HG03432 (cell line): Measurements from ENCODE around the gene C1QL2.

Source experiments
- ATAC-seq: cut with Tn5 transposase; IDR thresholded peaks from one replicate; pipeline ENCODE4 v1.9.1; 2021; ENCODE audit warnings: mild to moderate bottlenecking, moderate library complexity; ENCODE audit not compliant: unreplicated experiment

C1QL2 gene

GRCh38 chr2:119158563-119159347 lies at the start of gene C1QL2:
Gene C1QL2, minus strand, starts transcription at chr2:119158751. Its CDS starts 482 bp downstream, at chr2:119158269.
- no peak for ATAC-seq

- ATAC-seq: no peak
Measured at GRCh38 chr2:119207447-119207846, 48.9 kb upstream of the C1QL2 start.

- ATAC-seq: no peak
Measured at GRCh38 chr2:119206201-119206600, 47.6 kb upstream of the C1QL2 start.

GRCh38 chr2:119205001-119205706 lies 46.6 kb upstream of the C1QL2 start:
- no peak for ATAC-seq

- ATAC-seq: no peak
Measured at GRCh38 chr2:119204525-119204924, 46.0 kb upstream of the C1QL2 start.

GRCh38 chr2:119202610-119203310 lies 44.2 kb upstream of the C1QL2 start:
- ATAC-seq: no peak

GRCh38 chr2:119201815-119202214 lies 43.3 kb upstream of the C1QL2 start:
- ATAC-seq: no peak

GRCh38 chr2:119198240-119198840 lies 39.8 kb upstream of the C1QL2 start:
- no peak for ATAC-seq

GRCh38 chr2:119197529-119198239 lies 39.1 kb upstream of the C1QL2 start:
- ATAC-seq: no peak

- ATAC-seq: no peak
Measured at GRCh38 chr2:119197126-119197405, 38.5 kb upstream of the C1QL2 start.

- ATAC-seq: no peak
Measured at GRCh38 chr2:119196301-119197125, 38.0 kb upstream of the C1QL2 start.

GRCh38 chr2:119195887-119196286 lies 37.3 kb upstream of the C1QL2 start:
- no peak for ATAC-seq

- no peak for ATAC-seq
Measured at GRCh38 chr2:119195001-119195400, 36.5 kb upstream of the C1QL2 start.

- no peak for ATAC-seq
Measured at GRCh38 chr2:119192893-119193292, 34.3 kb upstream of the C1QL2 start.

- no peak for ATAC-seq
Measured at GRCh38 chr2:119190321-119191111, 32.0 kb upstream of the C1QL2 start.

GRCh38 chr2:119184512-119184911 lies 26.0 kb upstream of the C1QL2 start:
- ATAC-seq: no peak

GRCh38 chr2:119181791-119182445 lies 23.4 kb upstream of the C1QL2 start:
- no peak for ATAC-seq

- ATAC-seq: no peak
Measured at GRCh38 chr2:119181391-119181790, 22.8 kb upstream of the C1QL2 start.

- no peak for ATAC-seq
Measured at GRCh38 chr2:119180892-119181291, 22.3 kb upstream of the C1QL2 start.
